A549 (cell line): ENCODE measurements around the gene OR1J2. TPM values are rescaled to one million over a fixed set of nuclear protein-coding genes. Genes with fewer than 3 reads are reported as not detected.

ENCODE experiments used
- ATAC-seq, 2 experiments: fragments of 200-7000 bp in 1 of 2; fragments of >200 bp in 1 of 2; cut with Nextera tagmentation in 1 of 2; cut with Tn5 transposase in 1 of 2; 3 replicates each; pipeline versions ENCODE4 v1.8.0 to v1.9.1; 2018 to 2020; ENCODE audit warnings: mild to moderate bottlenecking in 1 of 2, moderate library complexity in 1 of 2
- CTCF ChIA-PET: fragments of 300-600 bp; sonication (Branson Sonifier 250); formaldehyde crosslinking; extraction: SDS; loops from one replicate; lab custom pipeline; 2021; ENCODE audit warnings: antibody characterized with exemption, inconsistent platforms; lab: Yijun Ruan, JAX
- POLR2A ChIA-PET: fragments of 350-600 bp; formaldehyde crosslinking; extraction: SDS; loops from one replicate; lab custom pipeline; 2021; ENCODE audit warnings: antibody characterized with exemption, inconsistent platforms; lab: Yijun Ruan, JAX
- DNase-seq, 2 experiments: peaks; one replicate each; pipeline versions ENCODE4 v3.0.0 to v3.0.0-alpha.2; 2011 to 2016; ENCODE audit warnings: low read depth in 1 of 2, low spot score in 1 of 2
- FAIRE-seq: peaks from 2 replicates; lab custom pipeline; 2011; peaks lifted over from hg19 to GRCh38; lab: Jason Lieb, UNC
- H3K27ac ChIP-seq, 2 experiments: fragments of >200 bp; sonication (Bioruptor Twin); formaldehyde crosslinking; 3 replicates each; pipeline ENCODE4 v1.5.1; 2016 to 2017
- H3K4me1 ChIP-seq: fragments of >200 bp; sonication (Bioruptor Twin); formaldehyde crosslinking; 3 replicates; pipeline ENCODE4 v1.6.1; 2016
- H3K4me2 ChIP-seq: fragments of >200 bp; sonication (Bioruptor Twin); formaldehyde crosslinking; 3 replicates; pipeline ENCODE4 v1.6.1; 2016
- H3K4me3 ChIP-seq: fragments of >200 bp; sonication (Bioruptor Twin); formaldehyde crosslinking; 3 replicates; pipeline ENCODE4 v1.5.1; 2016
- H3K9me3 ChIP-seq: fragments of >200 bp; sonication (Bioruptor Twin); formaldehyde crosslinking; 3 replicates; pipeline ENCODE4 v1.6.1; 2016
- CHD2 ChIP-seq: fragments of 150-350 bp; IDR thresholded peaks from 2 replicates; pipeline ENCODE4 v1.6.1; 2014; ENCODE audit warnings: low read length; ENCODE audit not compliant: partially characterized antibody
- EHF ChIP-seq: fragments of 250-450 bp; sonication (Bioruptor Pico); IDR thresholded peaks from 2 replicates; pipeline ENCODE4 v1.5.0; 2020; ENCODE audit warnings: mild to moderate bottlenecking
- EP300 ChIP-seq, 2 experiments: fragments of >200 bp; sonication (Bioruptor Twin); formaldehyde crosslinking; IDR thresholded peaks; 2 replicates in 1 of 2; 3 replicates in 1 of 2; pipeline ENCODE4 v1.6.1; 2016 to 2017
- FOSB ChIP-seq: fragments of 250-450 bp; sonication (Bioruptor Pico); IDR thresholded peaks from 2 replicates; pipeline ENCODE4 v1.5.0; 2020; ENCODE audit warnings: mild to moderate bottlenecking, moderate library complexity
- FOXS1 ChIP-seq: fragments of 250-450 bp; sonication (Bioruptor Pico); IDR thresholded peaks from 2 replicates; pipeline ENCODE4 v1.5.0; 2020; ENCODE audit warnings: mild to moderate bottlenecking, moderate library complexity
- HDAC2 ChIP-seq: fragments of 200-600 bp; sonication (generic); IDR thresholded peaks from 2 replicates; pipeline ENCODE4 v1.6.1; 2016
- HEYL ChIP-seq: fragments of 250-450 bp; sonication (Bioruptor Pico); IDR thresholded peaks from 2 replicates; pipeline ENCODE4 v1.8.0; 2021; ENCODE audit warnings: mild to moderate bottlenecking, moderate library complexity
- HOXB13 ChIP-seq: fragments of 250-450 bp; sonication (Bioruptor Pico); IDR thresholded peaks from 2 replicates; pipeline ENCODE4 v1.5.0; 2020; ENCODE audit warnings: low read depth, mild to moderate bottlenecking, moderate library complexity
- MAZ ChIP-seq: fragments of 150-350 bp; IDR thresholded peaks from 2 replicates; pipeline ENCODE4 v1.6.1; 2014; ENCODE audit warnings: antibody characterized with exemption, low read depth, low read length, borderline replicate concordance
- NPAS2 ChIP-seq: fragments of 250-450 bp; sonication (Bioruptor Pico); IDR thresholded peaks from 2 replicates; pipeline ENCODE4 v1.8.0; 2022; ENCODE audit warnings: mild to moderate bottlenecking, moderate library complexity, borderline replicate concordance
- PHF8 ChIP-seq: fragments of 200-600 bp; sonication (generic); IDR thresholded peaks from 2 replicates; pipeline ENCODE4 v1.6.1; 2016; ENCODE audit warnings: low read depth, mild to moderate bottlenecking, antibody characterized with exemption, moderate library complexity, borderline replicate concordance
- SMC3 ChIP-seq: fragments of >200 bp; sonication (Bioruptor Twin); formaldehyde crosslinking; IDR thresholded peaks from 3 replicates; pipeline ENCODE4 v1.6.1; 2018; ENCODE audit warnings: inconsistent platforms
- WGBS: methylation state at CpG from one replicate; pipeline ENCODE4 v1.1.6; 2017; ENCODE audit errors: missing lambda C conversion rate; 5-methylcytosine and 5-hydroxymethylcytosine counted together
- polyA minus RNA-seq: library from RNA; depleted of rRNA, polyadenylated mRNA; stranded (reverse); fragments of >200 nt; gene quantifications from 2 replicates; pipeline ENCODE4 v1.2.3, GENCODE V29; 2011; rRNA and poly(A)+ RNA removed
- polyA plus RNA-seq, 4 experiments: library from polyadenylated mRNA; depleted of rRNA in 3 of 4; stranded (reverse); fragments of >200 nt; fragmentation: RNase III in 1 of 4; extraction: RNeasy Plus Mini Kit Qiagen cat#74134 plus additional on column Dnase treatment in 1 of 4; gene quantifications; 2 replicates in 3 of 4; 3 replicates in 1 of 4; pipeline ENCODE4 v1.2.3, GENCODE V29; 2011 to 2017
- TF ChIP-seq, protein P1 (sequence below): fragments of 250-450 bp; sonication (Bioruptor Pico); IDR thresholded peaks from 2 replicates; pipeline ENCODE4 v1.5.0; 2020; ENCODE audit warnings: low read depth, mild to moderate bottlenecking, moderate library complexity
- TF ChIP-seq, protein P2 (sequence below): fragments of 450-650 bp; IDR thresholded peaks from 2 replicates; pipeline ENCODE4 v1.6.1; 2014; ENCODE audit warnings: antibody characterized with exemption
- TF ChIP-seq, protein P3 (sequence below): IDR thresholded peaks from 2 replicates; pipeline ENCODE4 v1.6.1; 2012
- TF ChIP-seq, protein P4 (sequence below): IDR thresholded peaks from 2 replicates; pipeline ENCODE4 v1.6.1; 2012

OR1J2 gene, protein sequence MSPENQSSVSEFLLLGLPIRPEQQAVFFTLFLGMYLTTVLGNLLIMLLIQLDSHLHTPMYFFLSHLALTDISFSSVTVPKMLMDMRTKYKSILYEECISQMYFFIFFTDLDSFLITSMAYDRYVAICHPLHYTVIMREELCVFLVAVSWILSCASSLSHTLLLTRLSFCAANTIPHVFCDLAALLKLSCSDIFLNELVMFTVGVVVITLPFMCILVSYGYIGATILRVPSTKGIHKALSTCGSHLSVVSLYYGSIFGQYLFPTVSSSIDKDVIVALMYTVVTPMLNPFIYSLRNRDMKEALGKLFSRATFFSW
- polyA plus RNA-seq (2011; rRNA removed) (0.17 and 0.21 TPM in 2 replicates), polyA plus RNA-seq (2017; fragmentation: RNase III; extraction: RNeasy Plus Mini Kit Qiagen cat#74134 plus additional on column Dnase treatment) (0.09 to 0.21 TPM in 2 of 3 replicates, not detected in the other), polyA minus RNA-seq (2.9 TPM in 2 replicates)
- not detected in 2 replicates for polyA plus RNA-seq (2012; cell fraction: cytosol; rRNA removed)
- 0.11 and 0.17 TPM in 2 replicates for polyA plus RNA-seq (2012; cell fraction: nucleus; rRNA removed)

DNA sequence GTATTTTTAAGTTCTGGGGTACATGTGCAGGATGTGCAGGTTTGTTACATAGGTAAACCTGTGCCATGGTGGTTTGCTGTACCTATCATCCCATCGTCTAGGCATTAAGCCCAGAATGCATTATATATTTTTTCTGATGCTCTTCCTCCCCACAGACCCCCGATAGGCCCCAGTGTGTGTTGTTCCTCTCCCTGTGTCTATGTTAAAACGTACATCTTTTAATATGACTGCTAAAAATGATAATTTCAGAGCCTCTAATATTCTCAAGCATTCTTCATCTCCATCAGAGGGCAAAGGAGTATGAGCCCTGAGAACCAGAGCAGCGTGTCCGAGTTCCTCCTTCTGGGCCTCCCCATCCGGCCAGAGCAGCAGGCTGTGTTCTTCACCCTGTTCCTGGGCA lies at the start of gene OR1J2:
OR1J2 (plus strand) TSS at position 301 of the 400 bp plus-strand sequence; CDS start at position 301, 0 bp downstream.
- Histone ChIP-seq H3K9me3 (no peaks in the 10 kb centered on the region), H3K4me1 (no peaks in the 10 kb centered on the region), H3K27ac (no peak within 1 kb of the TSS), H3K4me2 (no peak within 1 kb of the TSS), H3K4me3 (no peak within 1 kb of the TSS)
- no peak for ATAC-seq
- CTCF ChIA-PET = no interaction called here
- no peak for TF ChIP-seq NPAS2 (CRISPR knock-in tag)
- no peak for TF ChIP-seq MAZ
- TF ChIP-seq HDAC2 = no peak
- no peak for TF ChIP-seq CHD2
- TF ChIP-seq EP300 (IDR thresholded peaks at IDR 0.05) = no peak
- TF ChIP-seq, protein P1, sequence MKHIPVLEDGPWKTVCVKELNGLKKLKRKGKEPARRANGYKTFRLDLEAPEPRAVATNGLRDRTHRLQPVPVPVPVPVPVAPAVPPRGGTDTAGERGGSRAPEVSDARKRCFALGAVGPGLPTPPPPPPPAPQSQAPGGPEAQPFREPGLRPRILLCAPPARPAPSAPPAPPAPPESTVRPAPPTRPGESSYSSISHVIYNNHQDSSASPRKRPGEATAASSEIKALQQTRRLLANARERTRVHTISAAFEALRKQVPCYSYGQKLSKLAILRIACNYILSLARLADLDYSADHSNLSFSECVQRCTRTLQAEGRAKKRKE (CRISPR knock-in tag) = no peak
- TF ChIP-seq, protein P2, sequence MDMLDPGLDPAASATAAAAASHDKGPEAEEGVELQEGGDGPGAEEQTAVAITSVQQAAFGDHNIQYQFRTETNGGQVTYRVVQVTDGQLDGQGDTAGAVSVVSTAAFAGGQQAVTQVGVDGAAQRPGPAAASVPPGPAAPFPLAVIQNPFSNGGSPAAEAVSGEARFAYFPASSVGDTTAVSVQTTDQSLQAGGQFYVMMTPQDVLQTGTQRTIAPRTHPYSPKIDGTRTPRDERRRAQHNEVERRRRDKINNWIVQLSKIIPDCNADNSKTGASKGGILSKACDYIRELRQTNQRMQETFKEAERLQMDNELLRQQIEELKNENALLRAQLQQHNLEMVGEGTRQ = no peak
- TF ChIP-seq, protein P3, sequence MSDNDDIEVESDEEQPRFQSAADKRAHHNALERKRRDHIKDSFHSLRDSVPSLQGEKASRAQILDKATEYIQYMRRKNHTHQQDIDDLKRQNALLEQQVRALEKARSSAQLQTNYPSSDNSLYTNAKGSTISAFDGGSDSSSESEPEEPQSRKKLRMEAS = no peak
- no peak for TF ChIP-seq FOXS1 (CRISPR knock-in tag)
- no peak for TF ChIP-seq PHF8
- no peak for TF ChIP-seq HEYL (CRISPR knock-in tag)
- no peak for TF ChIP-seq EHF (CRISPR knock-in tag)
- TF ChIP-seq, all 56 proteins: peak for 0
- DNase-seq (no peak), FAIRE-seq (no peak)
- 33% methylated on average over 6 of the region's 6 CpGs for WGBS
- POLR2A ChIA-PET = no interaction called here

DNA sequence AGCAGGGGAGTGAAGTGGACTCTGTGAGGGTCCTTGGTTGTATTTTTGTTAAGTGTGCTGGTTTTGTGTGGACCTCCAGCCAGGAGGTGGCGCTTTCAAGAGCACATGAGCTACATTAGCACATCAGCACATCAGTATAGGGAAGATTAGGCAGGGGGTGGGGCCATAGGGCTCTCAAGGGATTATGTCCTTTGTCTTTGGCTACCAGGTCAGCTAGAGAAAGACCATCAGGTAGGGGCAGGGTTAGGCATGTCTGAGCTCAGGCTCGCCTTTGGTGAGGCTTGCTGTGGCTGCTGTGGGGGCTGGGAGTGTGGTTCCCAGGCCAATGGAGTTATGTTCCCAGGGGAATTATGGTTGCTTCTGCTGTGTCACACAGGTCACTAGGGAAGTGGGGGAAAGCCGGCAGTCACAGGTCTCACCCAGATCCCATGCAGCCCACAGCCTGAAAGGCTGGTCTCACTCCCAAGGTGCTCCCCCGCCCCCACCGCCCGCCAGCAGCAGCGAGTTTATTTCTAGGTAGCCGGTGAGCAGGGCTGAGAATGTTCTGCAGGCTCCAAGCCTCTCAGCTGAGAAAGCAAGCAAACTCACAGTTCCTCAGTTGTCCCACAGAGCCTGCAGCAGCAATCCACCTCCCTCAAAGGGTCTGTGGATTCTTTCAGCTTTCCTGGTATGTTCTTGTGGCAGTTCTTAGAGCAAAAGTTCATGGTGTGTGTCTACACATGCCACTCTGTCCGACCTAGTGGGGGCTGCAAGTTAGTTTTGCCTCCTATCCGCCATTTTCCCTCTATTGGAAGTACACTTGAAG lies 46.6 kb upstream of the OR1J2 start:
- ChIA-PET POLR2A (no interaction called here), CTCF (interaction anchor here (0.6 to 5.4 kb wide), 24 partner anchors 8 to 488 kb away, joined by 3 to 108 read pairs (median 4); partner anchors contain the start of genes MORN5 and NDUFA8)
- peak in 1 of 2 experiments; percentile 24 for DNase-seq
- H3K9me3 ChIP-seq = no peaks in the 10 kb centered on the region
- no peak overlapping the region; the same call in 1 of the 3 replicates for H3K4me3 ChIP-seq
- H3K27ac ChIP-seq = no peak overlapping the region
- WGBS = 92% methylated on average over 10 of the region's 10 CpGs
- FAIRE-seq = no peak
- ATAC-seq = peak in 1 of 2 experiments; percentile 68; a peak in 3 of 6 replicates
- 0 out of 3 replicates have a peak, but pooled peaks cover 9% of the 10 kb centered on the region for H3K4me1 ChIP-seq
- TF ChIP-seq, protein P4, sequence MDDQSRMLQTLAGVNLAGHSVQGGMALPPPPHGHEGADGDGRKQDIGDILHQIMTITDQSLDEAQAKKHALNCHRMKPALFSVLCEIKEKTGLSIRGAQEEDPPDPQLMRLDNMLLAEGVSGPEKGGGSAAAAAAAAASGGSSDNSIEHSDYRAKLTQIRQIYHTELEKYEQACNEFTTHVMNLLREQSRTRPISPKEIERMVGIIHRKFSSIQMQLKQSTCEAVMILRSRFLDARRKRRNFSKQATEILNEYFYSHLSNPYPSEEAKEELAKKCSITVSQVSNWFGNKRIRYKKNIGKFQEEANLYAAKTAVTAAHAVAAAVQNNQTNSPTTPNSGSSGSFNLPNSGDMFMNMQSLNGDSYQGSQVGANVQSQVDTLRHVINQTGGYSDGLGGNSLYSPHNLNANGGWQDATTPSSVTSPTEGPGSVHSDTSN = no peak
- TF ChIP-seq HOXB13 (CRISPR knock-in tag) (no peak), SMC3 (no peak), FOSB (CRISPR knock-in tag) (no peak)
- TF ChIP-seq, protein P1 (CRISPR knock-in tag) = no peak
- peak overlapping the region; percentile 78 for H3K4me2 ChIP-seq
